ENCODE measurements around the gene COL15A1.
"Not testable (repeated sequence)": the region's sequence is repeated elsewhere in the genome, so short reads cannot be mapped to it uniquely, and the experiment has no call there.

The COL15A1 gene

DNA sequence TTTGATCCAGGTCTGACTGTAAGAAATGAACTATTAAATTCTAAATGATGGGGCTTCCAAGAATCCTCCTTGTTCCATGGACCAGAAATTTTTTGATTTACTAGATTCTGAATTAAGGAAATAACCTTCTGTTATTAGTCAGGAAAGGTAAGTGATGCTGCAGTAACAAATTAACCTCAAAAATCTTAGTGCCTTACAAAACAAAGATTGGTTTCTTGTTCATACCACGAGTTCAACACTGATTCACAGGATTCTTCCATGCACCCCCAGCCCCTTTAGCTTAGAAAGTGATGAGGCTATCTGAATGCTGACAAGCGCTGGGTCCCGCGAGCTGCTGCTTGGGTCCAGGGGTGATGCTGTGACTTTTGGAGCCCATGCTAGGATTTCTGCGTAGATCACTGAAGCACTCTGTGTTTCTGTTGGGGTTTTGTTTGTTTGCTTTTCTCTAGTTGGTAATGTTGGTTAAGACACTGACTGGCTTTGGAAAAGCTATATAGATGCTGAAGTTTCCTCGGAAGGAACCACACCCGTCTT lies 52.3 kb downstream of the COL15A1 start:
- DNase-seq, result no peak

- no peak for DNase-seq
These were observed 53.9 kb downstream of the COL15A1 start for GRCh38 chr9:98997604-98998003.

DNA sequence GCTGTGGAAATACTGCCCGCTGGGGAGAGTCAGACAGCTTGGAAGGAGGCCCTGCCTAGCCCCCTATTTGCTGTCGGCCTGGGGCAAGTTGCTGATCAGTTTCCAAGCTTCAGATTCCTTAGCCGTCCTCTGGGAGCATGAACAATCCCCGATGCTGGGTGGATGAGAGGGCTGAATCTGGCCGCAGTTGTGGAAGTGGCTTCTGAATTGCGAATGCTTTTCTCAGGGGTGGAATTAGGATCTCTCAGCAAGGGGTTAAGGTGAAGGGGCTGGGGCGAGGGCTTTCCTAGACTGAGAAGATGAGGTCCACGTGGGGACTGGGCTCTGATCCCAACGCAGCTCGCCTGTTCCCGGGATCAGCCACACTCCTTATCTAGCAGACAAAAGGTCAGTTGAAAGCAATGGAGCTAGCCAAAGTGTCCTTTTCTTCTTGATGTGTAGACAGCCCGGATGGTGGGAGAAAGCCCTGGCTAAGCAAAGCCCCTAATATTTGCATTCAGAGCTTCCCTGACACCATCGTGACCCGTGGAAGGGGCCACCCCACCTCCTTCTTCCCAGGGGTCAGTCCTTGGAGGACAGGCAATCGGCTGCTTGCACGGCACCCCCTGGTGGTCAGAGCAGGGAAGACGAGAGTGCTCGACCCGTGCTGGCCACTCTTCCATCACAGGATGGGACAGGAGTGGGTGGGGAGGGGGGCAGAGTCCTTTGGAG lies 54.9 kb downstream of the COL15A1 start:
- DNase-seq, result no peak

DNA sequence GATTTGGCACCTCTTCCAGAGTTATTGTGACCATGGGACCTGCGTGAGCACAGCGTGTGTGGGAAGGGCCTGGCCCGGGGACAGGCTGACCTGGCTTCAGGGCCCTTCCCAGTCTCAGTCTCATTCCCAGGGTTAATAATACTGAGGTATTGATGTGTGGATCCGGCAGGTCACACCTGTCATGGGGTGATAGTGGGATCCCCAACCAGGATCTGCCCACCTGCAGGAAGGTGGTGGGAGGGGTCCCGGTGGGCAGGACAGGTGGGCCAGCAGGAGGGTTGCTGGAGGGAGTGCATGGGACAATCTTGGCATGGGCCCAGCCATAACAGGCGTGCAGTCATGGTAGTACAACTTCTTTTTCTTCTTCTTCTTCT lies 55.4 kb downstream of the COL15A1 start:
- DNase-seq, result no peak

DNA sequence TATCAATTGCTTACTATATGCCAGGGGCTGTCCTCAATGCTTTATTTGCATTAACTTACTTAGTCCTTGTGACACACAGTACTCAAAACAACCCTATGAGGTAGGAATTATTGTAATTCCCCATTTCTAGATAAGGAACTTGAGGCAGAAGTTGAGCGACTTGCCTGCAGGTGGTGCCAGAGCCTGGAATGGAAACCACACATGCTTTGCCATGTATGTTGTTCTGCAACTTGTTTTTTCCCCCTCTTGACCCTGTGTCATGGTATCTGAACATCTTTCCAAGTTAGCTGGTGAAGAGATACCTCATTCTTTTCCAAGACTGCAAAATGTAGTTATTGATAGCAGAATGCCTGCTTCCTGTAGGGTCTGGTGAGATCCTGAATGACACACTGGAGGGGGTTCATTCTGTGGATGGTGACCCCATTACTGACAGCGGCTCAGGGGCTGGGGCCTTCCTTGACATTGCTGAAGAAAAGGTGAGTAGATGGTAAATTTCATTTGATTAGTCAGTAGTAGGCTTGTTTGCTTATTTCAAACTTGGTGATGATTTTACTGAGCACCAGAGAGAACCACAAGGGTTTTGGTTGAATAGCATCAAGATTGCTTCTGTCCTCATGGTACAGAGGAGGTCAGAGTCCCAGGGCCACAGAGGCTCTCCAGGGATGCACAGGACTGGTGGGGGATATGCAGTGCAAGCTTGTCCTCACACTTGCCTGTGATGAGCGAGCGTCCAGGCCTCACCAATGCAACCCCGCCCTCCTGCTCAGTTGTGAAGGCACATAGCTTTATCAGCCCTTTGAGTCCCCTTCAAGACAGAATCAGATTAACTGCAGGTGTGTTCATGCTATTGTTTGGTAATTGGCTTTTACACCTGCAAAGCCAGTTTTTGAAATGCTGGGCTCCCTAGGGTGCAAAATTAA lies 57.0 kb downstream of the COL15A1 start:
- DNase-seq, result no peak

DNA sequence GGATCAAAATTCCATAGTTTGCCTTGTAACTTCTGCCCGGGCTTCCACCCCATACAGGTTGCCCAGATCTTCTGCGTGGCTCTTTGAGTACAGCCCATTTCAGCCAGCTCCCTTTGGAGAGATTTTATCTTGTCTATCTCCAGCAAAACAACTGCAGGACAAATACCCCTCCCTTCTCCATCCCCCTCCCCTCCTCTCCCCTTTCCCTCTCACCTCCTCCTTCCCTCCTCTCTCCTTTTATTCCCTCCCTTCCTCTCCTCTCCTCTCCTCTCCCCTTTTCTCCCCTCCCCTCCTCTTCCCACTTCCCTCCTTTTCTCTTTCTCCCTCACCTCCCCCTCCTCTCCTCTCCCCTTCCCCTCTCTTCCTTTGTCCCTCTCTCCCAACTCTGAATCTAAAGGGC lies 58.2 kb downstream of the COL15A1 start:
- DNase-seq, result no peak

DNA sequence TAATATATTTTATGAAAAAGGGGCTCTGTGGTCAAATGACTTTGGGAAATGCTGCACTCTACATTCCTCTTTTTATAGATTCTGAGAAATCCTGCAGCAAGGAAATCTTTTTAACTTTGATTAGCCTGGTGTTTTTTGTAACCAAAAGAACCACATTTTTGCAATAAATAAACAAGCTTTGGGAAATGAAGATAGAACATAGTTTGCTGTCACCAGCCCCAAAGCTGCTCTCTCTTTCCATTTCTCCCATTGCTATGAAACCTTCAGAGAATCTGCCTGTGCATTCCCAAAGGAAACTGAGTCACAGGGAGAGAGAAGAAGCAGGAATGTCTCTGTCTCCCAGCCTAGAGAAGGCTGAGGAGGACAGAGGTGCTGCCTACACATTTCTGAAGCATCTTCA lies 59.0 kb downstream of the COL15A1 start:
- no peak for DNase-seq

GRCh38 chr9:99003308-99003707 lies 59.6 kb downstream of the COL15A1 start:
- no peak for DNase-seq

DNA sequence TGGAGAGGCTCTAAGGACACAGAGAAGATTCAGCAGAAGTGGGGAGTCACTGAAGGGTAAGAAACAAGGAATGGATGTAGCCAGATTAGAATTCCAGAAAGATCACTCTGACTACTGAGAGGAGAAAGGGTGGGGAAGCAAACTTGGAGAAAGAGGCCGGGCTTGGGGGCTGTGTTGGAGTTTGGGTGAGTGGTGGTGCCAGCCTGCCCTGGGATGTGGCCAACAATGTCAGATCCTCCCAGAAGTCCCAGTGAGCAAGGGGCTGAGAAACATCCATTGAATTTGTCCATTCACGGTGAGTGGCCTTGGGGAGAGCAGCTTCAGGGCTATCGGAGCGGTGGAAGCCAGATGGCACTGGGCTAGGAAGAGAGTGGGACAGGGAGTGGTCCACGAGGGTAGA lies 60.4 kb downstream of the COL15A1 start:
- DNase-seq, result no peak

DNA sequence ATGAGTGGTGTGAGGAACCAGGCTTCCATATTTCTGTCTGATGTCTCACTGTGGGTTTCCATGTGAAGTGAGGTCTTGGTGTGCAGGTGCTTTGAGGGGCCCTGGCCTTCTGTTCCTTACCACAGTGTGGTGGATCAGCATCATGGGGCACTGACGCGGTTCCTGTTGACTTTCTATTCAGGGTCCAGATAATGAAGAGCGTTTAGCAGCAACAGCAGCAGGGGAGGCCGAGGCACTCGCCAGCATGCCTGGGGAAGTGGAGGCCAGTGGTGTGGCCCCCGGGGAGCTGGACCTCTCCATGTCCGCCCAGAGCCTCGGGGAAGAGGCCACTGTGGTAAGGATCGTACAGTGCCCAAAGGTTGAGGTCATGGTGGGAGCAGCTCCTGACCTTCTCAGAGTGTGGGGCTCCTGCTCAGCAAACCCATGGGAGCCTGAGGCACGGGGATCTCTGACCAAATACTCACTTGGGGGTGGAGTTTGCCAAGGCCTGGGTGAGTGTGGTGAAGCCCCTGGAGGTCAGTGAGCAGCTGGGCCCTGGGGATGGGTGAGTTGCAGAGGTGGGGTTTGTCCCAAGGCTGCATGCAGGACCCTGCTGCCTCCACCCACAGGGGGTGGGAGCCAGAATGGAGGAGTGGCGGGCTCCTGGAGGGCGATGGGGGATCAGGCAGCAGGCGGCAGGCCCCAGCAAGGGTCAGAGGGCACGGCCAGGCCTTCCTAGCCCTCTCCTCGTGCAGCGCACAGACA lies 61.2 kb downstream of the COL15A1 start:
- DNase-seq, result no peak

DNA sequence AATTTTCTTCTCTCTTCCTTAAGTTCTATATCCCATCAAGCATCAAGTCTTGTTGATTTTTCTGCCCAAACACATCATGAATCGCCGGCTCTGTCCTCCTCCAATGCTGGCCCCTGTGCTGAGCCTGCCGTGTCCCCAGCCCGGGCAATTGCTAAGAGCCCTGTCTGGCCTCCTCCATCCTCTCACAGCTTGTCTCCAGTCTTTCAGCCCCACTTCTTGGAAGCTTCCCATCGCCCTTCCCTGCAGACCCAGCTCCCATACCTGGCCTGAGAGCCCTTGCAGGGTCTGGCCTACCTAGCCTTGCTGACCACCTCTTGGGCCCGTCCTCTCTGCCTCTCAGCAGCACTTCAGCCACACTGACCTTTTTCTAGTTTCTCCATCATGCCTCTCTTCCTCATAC lies 61.9 kb downstream of the COL15A1 start:
- no peak for DNase-seq

- DNase-seq, result no peak
These were observed 62.8 kb downstream of the COL15A1 start for GRCh38 chr9:99006511-99006910.

GRCh38 chr9:99006979-99007378 lies 63.3 kb downstream of the COL15A1 start:
- no peak for DNase-seq

GRCh38 chr9:99008203-99008602 lies 64.5 kb downstream of the COL15A1 start:
- no peak for DNase-seq

GRCh38 chr9:99010393-99010792 lies 66.7 kb downstream of the COL15A1 start:
- DNase-seq, result not testable (repeated sequence)

DNA sequence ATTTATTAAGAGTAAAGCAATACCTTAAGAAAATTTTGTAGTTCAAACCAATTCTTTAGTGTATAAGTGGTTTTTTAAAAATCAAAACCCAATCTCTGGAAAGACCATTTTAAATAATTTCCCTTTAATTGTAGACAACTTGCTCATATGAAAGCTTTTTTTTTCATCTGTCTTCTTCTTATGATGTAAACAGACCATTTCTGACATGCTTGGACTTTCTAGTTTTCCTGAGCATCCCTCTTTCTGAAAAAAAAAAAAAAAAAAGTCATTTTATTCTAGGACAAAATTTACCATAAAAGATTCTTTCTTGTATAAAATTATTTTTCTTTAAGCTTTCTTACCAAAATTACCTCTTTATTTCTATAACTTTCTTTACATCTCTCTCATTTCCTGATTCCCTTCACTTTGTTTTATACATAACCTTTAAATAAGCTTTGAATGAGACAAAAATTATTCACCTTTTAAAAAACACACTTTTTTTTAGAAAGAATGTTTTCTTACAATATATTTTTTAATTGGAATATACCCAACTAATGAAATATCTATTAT lies 67.5 kb downstream of the COL15A1 start:
- DNase-seq, result no peak

- no peak for DNase-seq
These were observed 69.3 kb downstream of the COL15A1 start for GRCh38 chr9:99012957-99013512.

- DNase-seq, result no peak
These were observed 69.8 kb downstream of the COL15A1 start for GRCh38 chr9:99013550-99013949.

DNA sequence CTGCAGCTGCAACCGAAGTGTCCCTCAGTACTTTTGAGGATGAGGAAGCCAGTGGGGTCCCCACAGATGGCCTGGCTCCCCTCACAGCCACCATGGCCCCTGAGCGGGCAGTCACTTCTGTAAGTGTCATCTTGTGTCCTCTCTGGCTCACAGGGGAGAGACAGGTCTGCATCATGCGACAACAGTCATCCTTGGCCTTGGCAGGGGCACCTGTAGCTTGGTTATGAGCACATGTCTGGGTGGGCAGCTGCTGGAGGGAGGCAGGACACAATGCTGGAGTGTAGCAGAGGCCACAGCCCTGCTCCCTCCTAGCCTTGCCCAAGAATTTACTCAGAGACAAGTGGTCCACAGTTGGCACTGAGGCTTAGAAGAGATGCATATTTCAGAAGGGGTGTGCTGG lies 71.7 kb downstream of the COL15A1 start:
- DNase-seq, result no peak

- DNase-seq, result no peak
These were observed 72.2 kb downstream of the COL15A1 start for GRCh38 chr9:99015890-99016289.

- no peak for DNase-seq
These were observed 73.1 kb downstream of the COL15A1 start for GRCh38 chr9:99016681-99017387.

- DNase-seq, result no peak
These were observed 74.9 kb downstream of the COL15A1 start for GRCh38 chr9:99018653-99019052.
